GM21423 (cell line): ENCODE measurements around the gene GSK3A.
A peak's percentile ranks its signal among the peaks of the same experiment; 100 is the strongest.
"Not testable (repeated sequence)": the region's sequence is repeated elsewhere in the genome, so short reads cannot be mapped to it uniquely, and the experiment has no call there.

Experiments
- ATAC-seq: cut with Tn5 transposase; IDR thresholded peaks from one replicate; pipeline ENCODE4 v1.9.1; 2021; ENCODE audit warnings: mild to moderate bottlenecking, moderate library complexity; ENCODE audit not compliant: unreplicated experiment

Gene GSK3A

GRCh38 chr19:42269478-42270345, 27.3 kb upstream of the GSK3A start:
- ATAC-seq = no peak

GRCh38 chr19:42268704-42269477, 26.5 kb upstream of the GSK3A start, which contains the start of gene CIC:
TSS of gene CIC (plus strand) at chr19:42269252. CDS start at chr19:42271784, 2,532 bp downstream.
- peak; percentile 75 for ATAC-seq

GRCh38 chr19:42268142-42268703, 25.8 kb upstream of the GSK3A start:
- ATAC-seq = peak; percentile 51

GRCh38 chr19:42267644-42268141, 25.3 kb upstream of the GSK3A start:
- ATAC-seq = no peak

GRCh38 chr19:42266928-42267603, 24.7 kb upstream of the GSK3A start:
- ATAC-seq = not testable (repeated sequence)

GRCh38 chr19:42266105-42266504, 23.7 kb upstream of the GSK3A start:
- ATAC-seq = not testable (repeated sequence)

GRCh38 chr19:42261763-42262162, 19.4 kb upstream of the GSK3A start:
- ATAC-seq = no peak

GRCh38 chr19:42257842-42258241, 15.4 kb upstream of the GSK3A start:
- ATAC-seq = not testable (repeated sequence)

GRCh38 chr19:42255766-42256745, 13.7 kb upstream of the GSK3A start:
- ATAC-seq = no peak

- peak; percentile 53 for ATAC-seq
Measured at GRCh38 chr19:42254850-42255765, 12.7 kb upstream of the GSK3A start, which contains the start of gene ERF. TSS of gene ERF (minus strand) at chr19:42255128. CDS start at chr19:42254999, 129 bp downstream.

GRCh38 chr19:42254089-42254849, 11.9 kb upstream of the GSK3A start:
- ATAC-seq = peak; percentile 29

GRCh38 chr19:42253245-42254088, 11.1 kb upstream of the GSK3A start:
- peak; percentile 24 for ATAC-seq

GRCh38 chr19:42252365-42253244, 10.2 kb upstream of the GSK3A start:
- ATAC-seq = no peak

- ATAC-seq = no peak
Measured at GRCh38 chr19:42251572-42252358, 9.4 kb upstream of the GSK3A start.
